HTR-8/SVneo (cell line): Measurements from ENCODE around the gene GRB7.
A peak's percentile ranks its signal among the peaks of the same experiment; 100 is the strongest.
"Not testable (repeated sequence)": the region's sequence is repeated elsewhere in the genome, so short reads cannot be mapped to it uniquely, and the experiment has no call there.

Experiments
- DNase-seq: peaks from one replicate; pipeline ENCODE4 v3.0.0; 2011; ENCODE audit warnings: low spot score, mixed read lengths; ENCODE audit not compliant: insufficient read length
- FAIRE-seq: peaks from 2 replicates; lab custom pipeline; 2011; peaks lifted over from hg19 to GRCh38; lab: Jason Lieb, UNC

The GRB7 gene

DNA sequence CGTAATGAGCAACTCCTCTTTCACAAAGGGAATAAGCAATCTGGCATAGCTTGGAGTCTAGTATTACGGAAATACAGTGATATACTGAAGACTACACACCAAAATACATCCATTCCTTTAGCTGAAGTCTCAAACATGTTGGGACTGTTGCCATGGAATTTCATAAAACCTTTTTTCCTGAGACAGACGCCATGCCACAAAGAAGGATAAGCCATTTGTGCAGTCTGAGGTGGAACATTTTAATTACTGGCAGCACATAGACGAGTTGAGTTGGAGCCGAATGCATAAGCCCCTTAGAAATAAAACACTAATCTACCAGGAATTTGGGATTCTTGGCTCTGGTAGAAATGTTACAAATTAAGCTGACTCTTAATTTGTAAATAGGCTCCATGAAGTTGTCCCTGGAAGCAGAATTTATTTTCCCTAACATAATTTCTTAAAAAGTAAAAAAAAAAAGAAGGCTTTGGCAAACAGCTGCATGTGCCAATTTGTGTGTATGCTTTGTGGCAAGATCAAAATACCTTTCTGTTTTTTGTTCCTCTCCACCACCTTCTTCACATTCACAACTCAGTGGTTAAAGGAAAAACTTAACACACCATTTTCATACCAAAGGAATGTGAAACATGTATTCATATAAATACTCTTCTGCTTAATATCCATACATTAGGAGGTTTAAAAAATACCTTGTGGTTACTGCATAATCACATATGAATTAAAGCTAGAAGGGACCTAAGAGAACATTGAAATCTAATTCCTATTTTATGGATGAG, 25.5 kb downstream of the GRB7 start:
- no peak for FAIRE-seq
- DNase-seq = no peak

DNA sequence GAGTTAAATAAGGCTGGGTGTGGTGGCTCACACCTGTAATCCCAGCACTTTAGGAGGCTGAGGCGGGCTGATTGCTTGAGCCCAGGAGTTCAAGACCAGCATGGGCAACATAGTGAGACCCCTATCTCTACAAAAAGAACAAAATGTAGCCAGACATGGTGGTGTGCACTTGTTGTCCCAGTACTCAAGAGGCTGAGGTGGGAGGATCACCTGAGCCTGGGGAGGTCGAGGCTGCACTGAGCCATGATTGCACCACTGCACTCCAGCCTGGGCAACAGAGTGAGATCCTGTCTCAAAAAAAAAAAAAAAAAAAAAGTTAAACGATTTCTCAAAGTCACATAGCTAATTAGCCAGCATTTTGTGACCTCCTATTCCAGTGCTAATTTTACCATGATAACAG, 26.4 kb downstream of the GRB7 start:
- not testable (repeated sequence) for DNase-seq, FAIRE-seq

DNA sequence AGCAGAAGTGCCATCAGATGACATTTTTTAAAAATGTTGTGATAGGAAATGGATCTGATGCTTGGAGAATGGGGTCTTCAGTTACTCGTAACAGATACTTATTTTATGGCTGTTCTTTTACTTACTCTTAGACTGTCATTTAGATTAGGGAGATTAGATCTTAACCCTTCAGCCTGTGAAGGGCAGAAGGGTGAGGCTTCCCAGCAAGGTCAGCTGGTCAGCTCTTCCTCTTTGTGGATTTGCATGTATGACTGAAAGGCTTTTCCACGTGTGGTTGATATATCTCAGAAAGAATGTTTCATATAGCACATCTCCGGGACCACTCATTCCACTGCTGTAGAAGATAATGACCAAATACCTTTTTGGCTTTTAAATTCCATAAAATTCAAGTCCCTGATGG, 27.4 kb downstream of the GRB7 start:
- no peak for FAIRE-seq

DNA sequence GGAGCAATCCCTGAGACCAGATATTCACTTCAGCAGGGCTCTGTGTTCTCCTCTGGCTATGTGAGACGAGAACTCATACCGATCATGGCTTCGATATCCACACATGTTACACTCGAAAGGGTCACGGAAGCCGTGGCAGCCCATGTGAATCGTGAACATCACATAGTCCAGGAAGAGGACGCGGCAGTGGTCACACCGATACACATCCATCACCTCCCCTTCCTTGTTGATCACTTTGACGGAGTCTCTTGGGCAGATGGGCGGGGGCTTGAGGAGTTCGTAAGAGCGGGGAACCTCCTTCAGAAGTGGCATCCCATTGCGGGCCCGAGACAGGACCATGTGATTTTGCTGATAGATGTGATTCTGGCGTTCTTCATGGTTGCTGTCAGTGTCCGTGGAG, 28.0 kb downstream of the GRB7 start:
- DNase-seq = no peak
- peak; percentile 70 for FAIRE-seq

More for the DNA sequence above, 27.4 kb downstream of the GRB7 start:
- DNase-seq = no peak

DNA sequence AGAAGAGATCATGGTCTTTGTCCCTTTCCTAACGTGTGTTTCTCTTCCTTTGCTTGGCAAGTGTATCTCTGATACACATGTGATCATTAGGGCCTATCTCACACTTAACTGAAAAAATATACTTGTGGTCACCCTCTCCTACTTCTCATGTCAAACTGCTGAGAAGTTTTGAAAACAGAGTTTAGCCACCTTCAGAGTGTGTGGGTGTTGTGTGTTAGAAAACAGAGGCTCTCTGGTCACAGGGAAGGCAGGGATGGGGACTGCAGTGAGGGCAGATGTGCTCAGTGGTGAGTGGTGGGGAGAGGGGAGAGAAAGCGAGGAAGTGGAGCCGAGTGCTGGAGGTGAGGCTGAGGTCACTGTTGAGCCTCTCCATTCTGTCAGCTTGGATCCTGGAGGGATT, 29.4 kb downstream of the GRB7 start:
- no peak for FAIRE-seq
- DNase-seq = no peak

DNA sequence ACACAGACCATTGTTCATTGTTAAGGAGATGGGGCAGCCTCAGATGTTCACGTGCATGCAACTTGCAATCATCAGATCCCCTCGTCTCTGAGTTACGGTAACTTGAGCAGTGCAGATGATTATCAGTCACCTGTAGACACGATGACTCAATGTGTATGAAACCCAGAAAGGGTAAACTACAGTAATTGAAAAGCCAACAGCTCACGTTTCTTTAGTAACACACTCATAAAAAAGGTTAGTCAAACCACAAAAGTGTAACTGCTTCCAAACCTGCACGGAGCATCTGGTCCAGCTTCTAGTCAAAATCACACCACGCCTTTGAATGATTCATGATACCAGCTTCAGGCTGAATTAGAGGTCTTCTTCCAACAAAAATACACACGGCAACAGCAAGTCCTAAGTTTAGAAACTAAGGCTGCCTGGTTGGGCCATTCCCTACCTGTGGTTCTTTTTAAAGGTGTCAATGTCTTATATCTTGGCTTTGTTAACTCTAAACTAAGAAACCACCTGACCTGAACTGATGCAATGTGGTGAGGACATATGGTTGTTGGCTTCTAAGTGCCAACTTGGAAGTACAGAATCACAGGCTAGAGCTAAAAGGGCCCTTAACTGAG, 32.3 kb downstream of the GRB7 start:
- peak; percentile 69 for DNase-seq
- FAIRE-seq = peak; percentile 74

DNA sequence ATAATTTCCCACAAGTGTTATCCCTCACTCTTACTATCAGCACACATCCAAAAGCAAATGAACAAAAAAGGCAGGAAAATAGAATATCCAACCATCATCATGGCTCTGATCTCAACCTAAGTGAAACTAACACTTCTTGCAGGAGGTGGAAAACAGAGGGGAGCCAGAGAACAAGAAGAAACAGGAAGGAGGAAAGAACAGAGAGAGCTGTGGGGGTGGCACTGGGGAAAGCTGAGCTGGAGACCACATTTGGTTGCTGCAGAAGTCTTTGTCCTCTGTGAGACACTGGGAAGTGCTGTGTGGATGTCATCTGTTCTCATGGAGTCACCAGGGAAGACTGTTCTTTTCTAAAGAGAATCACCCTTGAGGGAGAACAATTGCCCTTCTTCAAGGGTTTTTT, 34.7 kb downstream of the GRB7 start:
- DNase-seq (no peak), FAIRE-seq (no peak)

DNA sequence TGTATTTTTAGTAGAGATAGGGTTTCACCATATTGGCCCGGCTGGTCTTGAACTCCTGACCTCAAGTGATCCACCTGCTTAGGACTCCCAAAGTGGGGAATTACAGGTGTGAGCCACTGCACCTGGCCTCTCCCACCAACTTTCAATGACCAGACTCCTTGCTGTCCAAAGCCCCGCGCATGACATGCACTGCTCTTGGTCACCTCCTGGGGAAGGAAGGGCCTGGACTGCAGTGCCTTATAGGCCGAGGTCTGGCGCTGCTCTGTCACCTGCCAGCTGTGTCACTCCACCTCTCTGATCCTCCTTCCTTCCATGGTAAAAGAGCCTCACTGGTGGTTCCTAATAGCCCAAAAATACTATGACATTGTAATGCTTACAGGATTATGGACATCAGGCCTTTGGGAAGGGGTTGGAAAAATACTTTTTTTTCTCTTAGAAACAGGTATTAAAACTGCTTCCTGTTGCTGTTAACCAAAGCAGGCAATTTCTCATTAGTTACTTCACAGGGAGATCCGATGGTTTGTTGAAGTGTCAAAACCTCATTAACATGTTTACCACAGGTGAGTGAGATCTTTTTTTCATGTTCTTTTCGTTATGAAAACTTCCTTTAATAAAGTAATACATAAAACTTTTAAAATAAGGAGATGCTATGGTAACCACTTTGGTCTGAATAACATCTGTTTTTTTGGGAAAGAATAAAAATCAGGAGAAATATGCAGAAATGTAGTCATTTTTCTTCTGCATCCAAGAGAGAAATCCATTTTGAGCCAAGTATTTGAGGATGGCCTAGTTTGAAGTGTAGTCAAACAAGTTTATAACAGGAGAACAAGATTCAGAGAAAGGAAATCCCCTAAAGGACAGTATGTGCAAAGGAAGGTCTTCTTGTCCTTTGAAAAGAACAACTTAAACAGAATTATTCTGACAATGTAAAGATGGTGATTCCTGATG, 35.5 kb downstream of the GRB7 start:
- DNase-seq (no peak), FAIRE-seq (no peak)

DNA sequence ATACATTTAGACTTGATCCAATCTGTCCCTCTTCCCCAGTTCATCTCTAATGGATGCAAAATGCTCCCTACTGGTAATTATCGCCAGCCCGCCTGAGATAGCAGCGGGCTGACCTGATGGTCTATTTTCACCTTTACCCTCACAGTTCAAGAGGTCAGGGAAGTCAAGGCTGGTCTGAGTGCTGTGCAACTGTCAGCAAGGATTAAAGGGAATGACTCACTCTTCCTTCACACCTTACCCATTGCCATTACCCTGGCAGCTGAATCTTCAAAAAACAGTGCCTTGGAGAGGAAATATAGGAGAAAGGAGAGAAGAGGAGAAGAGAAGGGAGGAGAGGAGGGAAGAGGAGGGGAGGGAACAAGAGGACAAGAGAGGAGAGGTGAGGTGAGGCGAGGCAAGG, 36.3 kb downstream of the GRB7 start:
- no peak for DNase-seq
- peak; percentile 20 for FAIRE-seq

DNA sequence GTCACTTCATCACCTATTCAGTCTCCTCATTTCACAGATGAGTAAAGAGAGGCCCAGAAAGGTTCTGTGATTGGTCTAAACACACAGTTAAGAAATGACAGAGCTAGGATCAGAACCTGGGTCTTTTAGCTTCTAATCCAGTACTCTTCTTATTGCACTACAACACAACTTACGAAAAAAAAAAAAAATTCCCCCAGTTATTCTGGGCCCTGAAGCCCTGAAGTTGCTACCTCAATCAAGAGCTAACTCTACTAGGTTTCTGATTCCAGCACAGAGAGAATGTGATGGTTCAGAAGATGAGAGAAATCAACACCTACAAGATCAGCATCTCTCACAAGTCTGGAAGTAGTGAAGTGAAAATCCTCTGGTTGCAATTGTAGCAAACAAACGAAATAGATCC, 37.3 kb downstream of the GRB7 start:
- DNase-seq (no peak), FAIRE-seq (no peak)

DNA sequence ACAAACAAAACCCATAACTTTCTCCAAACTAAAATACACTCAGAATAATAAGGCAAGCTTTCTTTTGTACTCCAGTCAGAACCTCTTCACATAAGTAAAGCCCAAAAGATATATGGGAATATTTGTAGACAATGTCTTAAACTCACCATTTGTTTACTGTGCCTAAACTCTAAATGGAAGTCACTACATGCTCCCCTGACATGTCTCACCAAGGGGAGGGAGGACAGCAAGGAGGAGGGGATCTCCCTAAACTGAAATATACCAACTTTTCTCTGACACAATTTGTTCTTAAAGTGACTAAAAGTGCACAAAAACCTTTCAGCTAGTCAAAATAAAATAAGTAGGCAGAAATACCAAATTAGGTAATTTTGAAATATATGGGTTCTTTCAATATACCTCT, 38.5 kb downstream of the GRB7 start:
- no peak for FAIRE-seq
- no peak for DNase-seq

DNA sequence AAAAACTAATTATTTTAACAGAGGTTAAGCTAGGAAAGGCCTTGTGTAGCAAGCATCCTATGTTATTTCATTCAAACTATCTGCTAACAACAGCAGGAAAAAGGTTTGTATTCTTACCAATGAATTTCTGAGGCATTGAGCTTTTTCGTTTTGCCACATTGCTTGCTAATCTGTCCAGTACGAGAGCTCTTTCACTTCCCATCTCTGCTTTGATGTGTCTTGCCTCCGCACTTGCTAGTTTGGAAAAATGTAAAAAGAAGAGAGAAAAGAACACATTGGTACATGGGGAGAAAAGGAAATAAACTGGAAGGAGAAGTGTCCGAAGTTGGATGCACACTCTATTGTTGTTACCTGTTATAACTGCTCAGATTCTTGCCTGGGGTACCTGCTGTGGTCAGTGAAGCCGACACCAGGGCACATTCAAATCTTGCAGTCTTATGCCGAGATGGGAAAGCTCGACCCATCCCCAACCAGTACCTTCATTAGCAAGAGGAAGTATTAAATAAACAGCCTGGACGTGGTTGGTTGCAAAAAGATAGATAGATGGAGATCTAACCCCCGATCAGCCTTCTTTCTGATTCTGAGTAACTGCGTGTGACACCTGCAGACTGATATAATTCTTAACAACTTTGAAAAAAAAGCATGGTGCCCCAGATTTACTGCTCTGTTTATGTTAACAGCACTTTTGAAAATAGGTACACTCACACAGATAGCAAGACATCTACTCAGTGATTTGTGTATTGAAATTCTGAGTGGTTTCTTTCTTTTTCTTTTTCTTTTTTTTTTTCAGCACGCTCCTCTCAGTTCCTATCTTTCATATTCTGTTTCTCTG, 40.0 kb downstream of the GRB7 start:
- DNase-seq (no peak), FAIRE-seq (no peak)

- DNase-seq (no peak), FAIRE-seq (no peak)
These were observed 43.5 kb downstream of the GRB7 start for GRCh38 chr17:39781031-39781860.

DNA sequence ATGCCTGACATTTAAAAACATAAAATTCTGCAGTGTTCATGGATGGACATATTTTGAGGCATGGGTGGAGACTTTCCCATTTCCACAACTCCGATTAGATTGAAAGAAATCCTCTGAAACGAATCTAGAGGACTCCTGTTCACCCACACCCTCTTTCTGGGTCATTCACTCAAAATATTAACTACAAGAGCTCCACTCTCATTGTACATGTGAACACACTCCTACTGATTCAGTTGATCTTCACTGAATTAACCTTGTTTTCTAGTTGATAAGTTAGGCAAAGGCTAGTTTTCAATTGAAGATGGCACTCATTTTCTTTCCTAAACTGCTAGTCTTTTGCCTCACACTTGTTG, 44.1 kb downstream of the GRB7 start:
- FAIRE-seq = no peak

DNA sequence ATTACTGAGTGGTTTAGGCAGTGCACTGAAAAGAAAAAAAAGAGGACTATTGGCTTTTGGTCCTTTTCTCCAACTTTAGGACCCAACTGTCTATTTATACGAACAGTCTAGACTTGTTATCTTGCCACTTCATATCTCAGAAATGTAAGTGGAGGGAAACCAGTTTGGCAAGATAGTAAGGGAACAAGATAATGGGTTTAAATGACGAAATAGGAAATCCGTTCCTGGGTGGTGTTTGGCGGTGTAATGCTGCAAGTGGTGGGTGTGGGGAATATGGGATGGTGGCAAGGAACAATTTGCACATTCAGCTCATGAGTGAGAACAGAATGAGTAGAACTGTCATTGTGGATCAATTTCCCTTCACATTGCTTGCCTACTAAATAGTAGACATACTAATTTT, 44.7 kb downstream of the GRB7 start:
- DNase-seq (no peak), FAIRE-seq (no peak)

More for the DNA sequence above, 44.1 kb downstream of the GRB7 start:
- DNase-seq = no peak

- DNase-seq (no peak), FAIRE-seq (no peak)
These were observed 45.2 kb downstream of the GRB7 start for GRCh38 chr17:39782980-39783379.

- FAIRE-seq (no peak), DNase-seq (no peak)
These were observed 49.3 kb downstream of the GRB7 start for GRCh38 chr17:39787041-39787440.

DNA sequence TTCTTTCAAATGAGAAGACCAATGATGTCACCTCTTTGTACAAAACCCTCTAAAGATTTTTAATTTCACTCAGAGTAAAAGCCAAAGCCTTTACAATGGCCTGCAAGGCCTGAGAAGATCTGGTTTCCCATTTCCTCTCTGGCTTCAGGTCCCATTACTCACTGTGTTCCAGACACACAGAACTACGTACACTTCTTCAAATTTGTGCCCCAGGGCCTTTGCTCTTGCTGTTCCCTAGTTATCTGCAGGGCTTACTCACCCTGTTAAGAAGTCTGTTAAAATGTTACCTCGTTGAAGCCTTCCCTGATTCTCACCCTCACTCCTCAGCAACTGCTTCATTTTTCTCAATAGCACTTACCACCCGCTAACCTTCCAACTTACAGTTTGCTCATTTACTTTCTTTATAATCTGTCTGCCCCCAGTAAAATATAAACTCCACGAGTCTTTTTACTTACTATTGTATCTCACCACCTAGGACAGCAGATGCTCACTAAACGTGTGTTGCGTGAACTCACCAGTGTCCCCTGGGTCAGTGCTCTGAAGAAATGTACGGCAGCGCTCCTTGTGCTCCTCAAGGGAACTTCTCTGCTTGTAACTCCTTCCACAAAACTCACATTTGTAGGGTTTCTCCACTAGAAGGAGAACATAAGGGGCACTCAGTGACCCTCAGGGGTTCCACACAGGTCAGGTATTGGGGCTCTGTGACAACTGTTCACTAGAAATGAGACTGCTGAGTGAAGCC, 50.2 kb downstream of the GRB7 start:
- FAIRE-seq (no peak), DNase-seq (no peak)
